ENCODE measurements around the gene HSP90AA1. TPM values are rescaled to one million over a fixed set of nuclear protein-coding genes. Genes with fewer than 3 reads are reported as not detected.
"Not testable (repeated sequence)": the region's sequence is repeated elsewhere in the genome, so short reads cannot be mapped to it uniquely, and the experiment has no call there.

The HSP90AA1 gene
- total RNA-seq, 1 experiment from 2014 or later: 842 TPM

GRCh38 chr14:102078831-102079699 is 7.8 kb downstream of the HSP90AA1 start:
- Mint-ChIP-seq H3K9me3 (peaks cover 6% of the 10 kb centered on the region), H3K27me3 (ENCODE audit: low read depth) (no peaks in the 10 kb centered on the region), H3K27ac (peak overlapping the region; percentile 83), H3K36me3 (peaks cover 67% of the 10 kb centered on the region), H3K4me1 (peaks cover 13% of the 10 kb centered on the region), H3K4me3 (no peak overlapping the region)
- no peak for ATAC-seq
- CTCF ChIA-PET: interaction anchor here (0.8 to 2.9 kb wide), 4 partner anchors 16 to 235 kb away, joined by 3 to 10 read pairs (median 4); no protein-coding TSS in a partner anchor
- no peak for DNase-seq (ENCODE audit: low spot score)
- POLR2A ChIA-PET: interaction anchor here (0.7 kb wide), 1 partner anchor 10 kb away, joined by 3 read pairs; no protein-coding TSS in a partner anchor
- TF ChIP-seq ZNF121 (CRISPR knock-in tag; IDR thresholded peaks at IDR 0.05): peak; percentile 18; the same call in 1 of the 2 replicates
- TF ChIP-seq AR (CRISPR knock-in tag; IDR thresholded peaks at IDR 0.05): 0 out of 2 replicates have a peak, but pooled peaks have one; percentile 43
- TF ChIP-seq JUN (CRISPR knock-in tag; IDR thresholded peaks at IDR 0.05): no peak

DNA sequence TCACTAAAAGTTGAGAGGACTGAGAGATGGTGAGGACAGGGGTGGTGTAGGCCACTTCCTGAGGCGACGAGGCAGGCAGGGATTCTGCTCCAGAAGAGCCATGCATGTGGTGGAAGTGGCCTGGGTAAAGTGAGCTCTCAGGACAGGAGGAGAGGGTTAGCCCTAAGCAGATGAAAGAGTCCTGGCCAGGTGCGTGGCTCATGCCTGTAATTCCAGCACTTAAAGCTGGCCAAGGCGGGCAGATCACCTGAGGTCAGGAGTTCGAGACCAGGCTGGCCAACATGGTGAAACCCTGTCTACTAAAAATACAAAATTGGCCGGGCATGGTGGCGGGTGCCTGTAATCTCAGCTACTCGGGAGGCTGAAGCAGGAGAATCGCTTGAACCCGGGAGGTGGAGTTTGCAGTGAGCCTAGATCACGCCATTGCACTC is 8.5 kb downstream of the HSP90AA1 start:
- POLR2A ChIA-PET: interaction anchor here (0.7 kb wide), 1 partner anchor 10 kb away, joined by 3 read pairs; no protein-coding TSS in a partner anchor
- H3K4me3 Mint-ChIP-seq; DNase-seq (ENCODE audit: low spot score); H3K9me3 Mint-ChIP-seq; ATAC-seq; H3K4me1 Mint-ChIP-seq; H3K27me3 Mint-ChIP-seq (ENCODE audit: low read depth): not testable (repeated sequence)
- TF ChIP-seq ZNF121 (CRISPR knock-in tag; IDR thresholded peaks at IDR 0.05): 0 out of 2 replicates have a peak, but pooled peaks have one; percentile 60
- H3K27ac Mint-ChIP-seq: peak overlapping the region; percentile 97
- peaks cover 60% of the 10 kb centered on the region for H3K36me3 Mint-ChIP-seq
- CTCF ChIA-PET: interaction anchor here (0.8 to 2.9 kb wide), 3 partner anchors 15 to 236 kb away, joined by 3 to 10 read pairs (median 3); no protein-coding TSS in a partner anchor

GRCh38 chr14:102077382-102077709 is 9.5 kb downstream of the HSP90AA1 start:
- no peak overlapping the region for H3K4me3 Mint-ChIP-seq
- no peaks in the 10 kb centered on the region for H3K27me3 Mint-ChIP-seq (ENCODE audit: low read depth)
- POLR2A ChIA-PET: interaction anchor here (0.6 to 0.7 kb wide), 3 partner anchors 10 to 416 kb away, joined by 3 to 4 read pairs (median 4); no protein-coding TSS in a partner anchor
- CTCF ChIA-PET: interaction anchor here (0.7 to 2.9 kb wide), 2 partner anchors 20 to 31 kb away, joined by 3 to 10 read pairs; no protein-coding TSS in a partner anchor
- no peak; the same call in none of the 2 replicates for ATAC-seq
- H3K4me1 Mint-ChIP-seq: no peaks in the 10 kb centered on the region
- no peak overlapping the region for H3K27ac Mint-ChIP-seq
- H3K36me3 Mint-ChIP-seq: peaks cover 50% of the 10 kb centered on the region
- DNase-seq (ENCODE audit: low spot score): no peak
- peaks cover 10% of the 10 kb centered on the region for H3K9me3 Mint-ChIP-seq
- TF ChIP-seq NFYB (CRISPR knock-in tag; conservative IDR thresholded peaks at IDR 0.05; ENCODE audit: low read depth) (no peak), ZNF263 (CRISPR knock-in tag; IDR thresholded peaks at IDR 0.05; ENCODE audit: low read depth) (no peak), ZNF138 (CRISPR knock-in tag; conservative IDR thresholded peaks at IDR 0.05) (no peak), MXD4 (CRISPR knock-in tag; IDR thresholded peaks at IDR 0.05; ENCODE audit: borderline replicate concordance) (no peak), ZNF416 (CRISPR knock-in tag; IDR thresholded peaks at IDR 0.05) (no peak), NFATC4 (CRISPR knock-in tag; IDR thresholded peaks at IDR 0.05) (no peak), EMX1 (CRISPR knock-in tag; IDR thresholded peaks at IDR 0.05) (no peak), NR1H2 (CRISPR knock-in tag; IDR thresholded peaks at IDR 0.05) (no peak), PRDM15 (CRISPR knock-in tag; IDR thresholded peaks at IDR 0.05) (no peak)
- TF ChIP-seq, protein P1, sequence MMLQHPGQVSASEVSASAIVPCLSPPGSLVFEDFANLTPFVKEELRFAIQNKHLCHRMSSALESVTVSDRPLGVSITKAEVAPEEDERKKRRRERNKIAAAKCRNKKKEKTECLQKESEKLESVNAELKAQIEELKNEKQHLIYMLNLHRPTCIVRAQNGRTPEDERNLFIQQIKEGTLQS (CRISPR knock-in tag; conservative IDR thresholded peaks at IDR 0.05): no peak
- TF ChIP-seq, protein P2, sequence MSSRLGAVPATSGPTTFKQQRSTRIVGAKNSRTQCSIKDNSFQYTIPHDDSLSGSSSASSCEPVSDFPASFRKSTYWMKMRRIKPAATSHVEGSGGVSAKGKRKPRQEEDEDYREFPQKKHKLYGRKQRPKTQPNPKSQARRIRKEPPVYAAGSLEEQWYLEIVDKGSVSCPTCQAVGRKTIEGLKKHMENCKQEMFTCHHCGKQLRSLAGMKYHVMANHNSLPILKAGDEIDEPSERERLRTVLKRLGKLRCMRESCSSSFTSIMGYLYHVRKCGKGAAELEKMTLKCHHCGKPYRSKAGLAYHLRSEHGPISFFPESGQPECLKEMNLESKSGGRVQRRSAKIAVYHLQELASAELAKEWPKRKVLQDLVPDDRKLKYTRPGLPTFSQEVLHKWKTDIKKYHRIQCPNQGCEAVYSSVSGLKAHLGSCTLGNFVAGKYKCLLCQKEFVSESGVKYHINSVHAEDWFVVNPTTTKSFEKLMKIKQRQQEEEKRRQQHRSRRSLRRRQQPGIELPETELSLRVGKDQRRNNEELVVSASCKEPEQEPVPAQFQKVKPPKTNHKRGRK (CRISPR knock-in tag; IDR thresholded peaks at IDR 0.05; ENCODE audit: borderline replicate concordance): no peak
- TF ChIP-seq, protein P3, sequence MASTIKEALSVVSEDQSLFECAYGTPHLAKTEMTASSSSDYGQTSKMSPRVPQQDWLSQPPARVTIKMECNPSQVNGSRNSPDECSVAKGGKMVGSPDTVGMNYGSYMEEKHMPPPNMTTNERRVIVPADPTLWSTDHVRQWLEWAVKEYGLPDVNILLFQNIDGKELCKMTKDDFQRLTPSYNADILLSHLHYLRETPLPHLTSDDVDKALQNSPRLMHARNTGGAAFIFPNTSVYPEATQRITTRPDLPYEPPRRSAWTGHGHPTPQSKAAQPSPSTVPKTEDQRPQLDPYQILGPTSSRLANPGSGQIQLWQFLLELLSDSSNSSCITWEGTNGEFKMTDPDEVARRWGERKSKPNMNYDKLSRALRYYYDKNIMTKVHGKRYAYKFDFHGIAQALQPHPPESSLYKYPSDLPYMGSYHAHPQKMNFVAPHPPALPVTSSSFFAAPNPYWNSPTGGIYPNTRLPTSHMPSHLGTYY (CRISPR knock-in tag; IDR thresholded peaks at IDR 0.05): no peak
- TF ChIP-seq, protein P4, sequence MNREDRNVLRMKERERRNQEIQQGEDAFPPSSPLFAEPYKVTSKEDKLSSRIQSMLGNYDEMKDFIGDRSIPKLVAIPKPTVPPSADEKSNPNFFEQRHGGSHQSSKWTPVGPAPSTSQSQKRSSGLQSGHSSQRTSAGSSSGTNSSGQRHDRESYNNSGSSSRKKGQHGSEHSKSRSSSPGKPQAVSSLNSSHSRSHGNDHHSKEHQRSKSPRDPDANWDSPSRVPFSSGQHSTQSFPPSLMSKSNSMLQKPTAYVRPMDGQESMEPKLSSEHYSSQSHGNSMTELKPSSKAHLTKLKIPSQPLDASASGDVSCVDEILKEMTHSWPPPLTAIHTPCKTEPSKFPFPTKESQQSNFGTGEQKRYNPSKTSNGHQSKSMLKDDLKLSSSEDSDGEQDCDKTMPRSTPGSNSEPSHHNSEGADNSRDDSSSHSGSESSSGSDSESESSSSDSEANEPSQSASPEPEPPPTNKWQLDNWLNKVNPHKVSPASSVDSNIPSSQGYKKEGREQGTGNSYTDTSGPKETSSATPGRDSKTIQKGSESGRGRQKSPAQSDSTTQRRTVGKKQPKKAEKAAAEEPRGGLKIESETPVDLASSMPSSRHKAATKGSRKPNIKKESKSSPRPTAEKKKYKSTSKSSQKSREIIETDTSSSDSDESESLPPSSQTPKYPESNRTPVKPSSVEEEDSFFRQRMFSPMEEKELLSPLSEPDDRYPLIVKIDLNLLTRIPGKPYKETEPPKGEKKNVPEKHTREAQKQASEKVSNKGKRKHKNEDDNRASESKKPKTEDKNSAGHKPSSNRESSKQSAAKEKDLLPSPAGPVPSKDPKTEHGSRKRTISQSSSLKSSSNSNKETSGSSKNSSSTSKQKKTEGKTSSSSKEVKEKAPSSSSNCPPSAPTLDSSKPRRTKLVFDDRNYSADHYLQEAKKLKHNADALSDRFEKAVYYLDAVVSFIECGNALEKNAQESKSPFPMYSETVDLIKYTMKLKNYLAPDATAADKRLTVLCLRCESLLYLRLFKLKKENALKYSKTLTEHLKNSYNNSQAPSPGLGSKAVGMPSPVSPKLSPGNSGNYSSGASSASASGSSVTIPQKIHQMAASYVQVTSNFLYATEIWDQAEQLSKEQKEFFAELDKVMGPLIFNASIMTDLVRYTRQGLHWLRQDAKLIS (CRISPR knock-in tag; IDR thresholded peaks at IDR 0.05; ENCODE audit: borderline replicate concordance): no peak
